GM18951 (cell line): ENCODE measurements around the gene CCNE1.

ENCODE experiments used
- POLR2A ChIP-seq: IDR thresholded peaks from 4 replicates; pipeline ENCODE4 v1.6.1; 2011; ENCODE audit warnings: mild to moderate bottlenecking; ENCODE audit not compliant: insufficient read length, insufficient read depth; ENCODE audit errors: extremely low read depth
- in situ Hi-C: fragments of 300-500 bp; cut with MboI; formaldehyde crosslinking; loops from one replicate; pipeline ENCODE4 v1.12.0; 2022; ENCODE audit warnings: low sequenced_read_pairs, mixed read lengths, inconsistent platforms; ENCODE audit not compliant: unreplicated experiment

Gene CCNE1

GRCh38 chr19:29850482-29850881 lies 38.7 kb downstream of the CCNE1 start:
- no peak for TF ChIP-seq POLR2A
- in situ Hi-C loops: loop anchor here (25.0 kb wide), 1 partner anchor 812 kb away; no protein-coding TSS in a partner anchor

GRCh38 chr19:29851769-29852521 lies 40.2 kb downstream of the CCNE1 start:
- in situ Hi-C loops: loop anchor here (25.0 kb wide), 1 partner anchor 810 kb away; no protein-coding TSS in a partner anchor

GRCh38 chr19:29854033-29854432 lies 42.2 kb downstream of the CCNE1 start:
- in situ Hi-C loops: loop anchor here (25.0 kb wide), 1 partner anchor 808 kb away; no protein-coding TSS in a partner anchor
- TF ChIP-seq POLR2A: no peak

More at GRCh38 chr19:29851769-29852521, 40.2 kb downstream of the CCNE1 start:
- no peak for TF ChIP-seq POLR2A

- in situ Hi-C loops: loop anchor here (25.0 kb wide), 1 partner anchor 807 kb away; no protein-coding TSS in a partner anchor
- TF ChIP-seq POLR2A: no peak
These were observed 43.3 kb downstream of the CCNE1 start for GRCh38 chr19:29855087-29855486.

- in situ Hi-C loops: loop anchor here (25.0 kb wide), 1 partner anchor 806 kb away; no protein-coding TSS in a partner anchor
- no peak for TF ChIP-seq POLR2A
These were observed 44.1 kb downstream of the CCNE1 start for GRCh38 chr19:29855741-29856500.

GRCh38 chr19:29858000-29858596 lies 46.3 kb downstream of the CCNE1 start:
- no peak for TF ChIP-seq POLR2A
- in situ Hi-C loops: loop anchor here (25.0 kb wide), 1 partner anchor 804 kb away; no protein-coding TSS in a partner anchor

GRCh38 chr19:29858621-29859020 lies 46.8 kb downstream of the CCNE1 start:
- in situ Hi-C loops: loop anchor here (25.0 kb wide), 1 partner anchor 804 kb away; no protein-coding TSS in a partner anchor
- TF ChIP-seq POLR2A: no peak

GRCh38 chr19:29860492-29860891 lies 48.7 kb downstream of the CCNE1 start:
- in situ Hi-C loops: loop anchor here (25.0 kb wide), 1 partner anchor 802 kb away; no protein-coding TSS in a partner anchor
- TF ChIP-seq POLR2A: no peak

GRCh38 chr19:29861574-29861973 lies 49.8 kb downstream of the CCNE1 start:
- in situ Hi-C loops: loop anchor here (25.0 kb wide), 1 partner anchor 801 kb away; no protein-coding TSS in a partner anchor
- no peak for TF ChIP-seq POLR2A

- in situ Hi-C loops: loop anchor here (25.0 kb wide), 1 partner anchor 796 kb away; no protein-coding TSS in a partner anchor
These were observed 54.2 kb downstream of the CCNE1 start for GRCh38 chr19:29866011-29866410.

GRCh38 chr19:29867984-29868383 lies 56.2 kb downstream of the CCNE1 start:
- in situ Hi-C loops: loop anchor here (25.0 kb wide), 1 partner anchor 794 kb away; no protein-coding TSS in a partner anchor
- no peak for TF ChIP-seq POLR2A

More at GRCh38 chr19:29866011-29866410, 54.2 kb downstream of the CCNE1 start:
- no peak for TF ChIP-seq POLR2A

GRCh38 chr19:29871143-29871542 lies 59.4 kb downstream of the CCNE1 start:
- TF ChIP-seq POLR2A: no peak
- in situ Hi-C loops: loop anchor here (10.0 to 25.0 kb wide), 2 partner anchors 106 to 791 kb away; no protein-coding TSS in a partner anchor
